Measurements from ENCODE around the gene PYGB.

Gene PYGB

DNA sequence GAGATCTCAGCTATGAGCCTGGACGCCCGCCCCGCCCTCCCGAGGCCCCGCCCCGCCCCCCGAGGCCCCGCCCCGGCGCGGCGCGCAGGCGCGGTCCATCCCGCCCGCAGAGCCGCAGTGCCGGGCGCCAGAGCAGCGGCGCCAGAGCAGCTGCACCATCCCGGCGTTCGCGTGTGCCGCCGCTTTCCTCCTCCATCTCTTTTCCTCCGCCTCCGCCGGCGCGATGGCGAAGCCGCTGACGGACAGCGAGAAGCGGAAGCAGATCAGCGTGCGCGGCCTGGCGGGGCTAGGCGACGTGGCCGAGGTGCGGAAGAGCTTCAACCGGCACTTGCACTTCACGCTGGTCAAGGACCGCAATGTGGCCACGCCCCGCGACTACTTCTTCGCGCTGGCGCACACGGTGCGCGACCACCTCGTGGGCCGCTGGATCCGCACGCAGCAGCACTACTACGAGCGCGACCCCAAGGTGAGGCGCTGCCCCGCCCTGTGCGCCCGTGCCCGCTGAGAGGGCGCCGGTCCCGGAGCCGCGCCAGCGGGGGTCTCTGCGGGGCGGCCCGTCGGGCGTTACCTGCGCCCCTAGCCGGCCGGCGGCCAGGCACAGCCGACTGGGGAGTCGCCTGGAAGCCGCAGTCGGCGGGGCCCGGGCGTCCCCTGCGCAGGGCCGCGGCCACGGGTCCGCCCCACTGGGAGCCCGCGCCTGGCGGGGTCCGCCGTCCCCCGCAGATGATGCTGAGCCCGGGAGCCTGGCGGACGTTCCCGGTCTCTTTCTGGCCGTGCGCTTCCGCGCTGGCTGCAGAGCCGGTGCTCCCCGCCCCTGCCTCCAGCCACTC is at the start of gene PYGB:
TSS of gene PYGB (plus strand) at position 130 of the 830 bp plus-strand sequence. CDS start at position 224, 94 bp downstream.
- ATAC-seq (ENCODE audit: low read depth): peak; percentile 79
- Mint-ChIP-seq H3K27ac (peak within 1 kb of the TSS; percentile 70), H3K27me3 (peaks cover 4% of the 10 kb centered on the region), H3K9me3 (peaks cover 5% of the 10 kb centered on the region), H3K4me1 (peaks cover 29% of the 10 kb centered on the region), H3K4me3 (peak within 1 kb of the TSS; percentile 93), H3K36me3 (peaks cover 5% of the 10 kb centered on the region)
- DNase-seq (ENCODE audit: low spot score in 2 of 2): peak; percentile 67 to 70

DNA sequence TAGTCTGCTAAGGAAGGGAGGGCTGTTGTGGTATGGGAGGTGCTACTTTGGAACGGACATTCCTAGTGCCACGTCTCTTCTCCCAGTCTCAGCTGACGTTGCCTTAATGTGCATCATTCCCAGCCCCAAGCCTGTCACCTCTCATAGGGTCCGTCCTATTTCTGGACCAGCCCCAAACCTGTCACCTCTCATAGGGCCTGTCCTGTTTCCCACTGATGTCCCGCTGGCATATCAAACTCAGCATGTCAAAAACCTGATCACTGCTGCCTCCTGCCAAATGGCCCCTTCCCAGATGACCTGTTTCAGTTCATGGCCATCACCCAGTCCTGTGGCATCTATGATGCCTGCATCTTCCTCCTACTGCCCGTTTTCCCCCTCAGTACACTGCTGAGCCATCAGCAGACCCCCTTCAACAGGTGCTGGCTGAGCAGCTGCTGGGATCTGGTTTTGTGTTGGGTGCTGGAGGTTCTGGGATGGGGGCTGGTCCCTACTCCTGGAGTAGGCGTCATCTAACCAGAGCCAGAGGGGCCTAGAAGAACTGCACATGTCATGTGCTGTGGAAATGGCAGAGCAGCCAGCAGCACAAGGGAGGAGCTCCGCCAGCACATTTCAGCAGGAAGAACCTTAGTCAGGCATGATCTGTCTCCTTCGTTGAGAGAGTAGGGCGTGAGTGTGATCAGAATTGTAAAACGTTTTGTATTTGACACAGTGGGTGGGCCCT is 49.1 kb upstream of the PYGB start:
- H3K27me3 Mint-ChIP-seq: no peaks in the 10 kb centered on the region
- no peak overlapping the region for H3K27ac Mint-ChIP-seq
- DNase-seq (ENCODE audit: low spot score in 2 of 2): no peak
- H3K9me3 Mint-ChIP-seq: no peaks in the 10 kb centered on the region
- peaks cover 7% of the 10 kb centered on the region for H3K36me3 Mint-ChIP-seq
- H3K4me1 Mint-ChIP-seq: peaks cover 41% of the 10 kb centered on the region
- ATAC-seq (ENCODE audit: low read depth): no peak
- no peak overlapping the region for H3K4me3 Mint-ChIP-seq

DNA sequence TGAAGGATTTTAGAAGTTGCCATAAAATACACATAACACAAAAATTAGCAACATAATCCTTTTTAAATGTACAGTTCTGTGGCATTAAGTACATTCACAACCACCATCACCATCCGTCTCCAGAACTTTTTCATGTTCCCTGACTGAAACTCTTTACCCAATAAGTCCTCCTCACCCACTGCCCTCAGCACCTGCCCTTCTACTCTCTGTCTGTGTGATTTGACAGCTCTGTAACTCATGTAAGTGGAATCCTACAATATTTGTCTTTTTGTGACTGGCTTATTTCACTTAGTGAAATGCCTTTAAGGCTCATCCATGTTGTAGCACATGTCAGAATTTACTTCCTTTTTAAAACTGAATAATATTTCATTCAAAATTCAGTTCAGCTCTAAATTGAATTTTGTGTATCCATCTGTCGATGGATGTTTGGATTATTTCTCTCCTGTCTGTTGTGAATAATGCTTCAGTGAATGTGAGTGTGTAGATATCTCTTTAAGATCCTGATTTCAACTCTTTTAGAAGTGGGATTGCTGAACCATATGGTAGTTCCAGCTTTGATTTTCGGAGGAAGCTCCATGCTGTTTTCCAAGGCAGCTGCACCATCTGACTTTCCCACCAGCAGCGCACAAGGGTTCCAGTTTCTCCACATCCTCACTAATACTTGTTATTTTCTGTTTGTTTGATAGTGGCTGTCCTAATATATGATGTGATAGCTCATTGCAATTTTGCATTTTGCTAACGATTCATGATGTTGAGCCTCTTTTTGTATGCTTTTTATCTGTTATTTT is 48.2 kb upstream of the PYGB start:
- H3K4me3 Mint-ChIP-seq: no peak overlapping the region
- no peaks in the 10 kb centered on the region for H3K9me3 Mint-ChIP-seq
- H3K36me3 Mint-ChIP-seq: peaks cover 7% of the 10 kb centered on the region
- no peak overlapping the region for H3K27ac Mint-ChIP-seq
- DNase-seq (ENCODE audit: low spot score in 2 of 2) (no peak), ATAC-seq (ENCODE audit: low read depth) (no peak)
- peaks cover 46% of the 10 kb centered on the region for H3K4me1 Mint-ChIP-seq
- H3K27me3 Mint-ChIP-seq: no peaks in the 10 kb centered on the region

DNA sequence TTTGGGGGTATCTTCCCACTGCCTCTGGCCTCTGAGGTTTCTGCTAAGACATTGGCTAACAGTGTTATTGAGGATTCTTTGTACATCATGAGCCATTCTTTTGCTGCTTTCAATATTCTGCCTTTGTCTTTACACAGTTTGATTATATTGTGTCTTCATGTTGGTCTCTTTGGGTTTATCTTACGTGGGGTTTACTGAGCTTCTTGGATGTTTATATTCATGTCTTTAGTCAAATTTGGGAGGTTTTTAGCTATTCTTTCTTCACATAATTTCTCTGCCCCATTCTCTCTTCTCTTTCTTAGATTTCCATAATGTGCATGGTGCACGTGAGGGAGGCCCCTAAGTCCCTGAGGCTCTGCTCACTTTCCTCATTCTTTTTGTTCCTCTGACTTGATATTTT is 44.8 kb upstream of the PYGB start:
- Mint-ChIP-seq H3K4me1 (peaks cover 30% of the 10 kb centered on the region), H3K9me3 (no peaks in the 10 kb centered on the region), H3K36me3 (peaks cover 11% of the 10 kb centered on the region), H3K27ac (no peak overlapping the region), H3K27me3 (no peaks in the 10 kb centered on the region), H3K4me3 (no peak overlapping the region)
- no peak for DNase-seq (ENCODE audit: low spot score in 2 of 2)
- ATAC-seq (ENCODE audit: low read depth): no peak

DNA sequence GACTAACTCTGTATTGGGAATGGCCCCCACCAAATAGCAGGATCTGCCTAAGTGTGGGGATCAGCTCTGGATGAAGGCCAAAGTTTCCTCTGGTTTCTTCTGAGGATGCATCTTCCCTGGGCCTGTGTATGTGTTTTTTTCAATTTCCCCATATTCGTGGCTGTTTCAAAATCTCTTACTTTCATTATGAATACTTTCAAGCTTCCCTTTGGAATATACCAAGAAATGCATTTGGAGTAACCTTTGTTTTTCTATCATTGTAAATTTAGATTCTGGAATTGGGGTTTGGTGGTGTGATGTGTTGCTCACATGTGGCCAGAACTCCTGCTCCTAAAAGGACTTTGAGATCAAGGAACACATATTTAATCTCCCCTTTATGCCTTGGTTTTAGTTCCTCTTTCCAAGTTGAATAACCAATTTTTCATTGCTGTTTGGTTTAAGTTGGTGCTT is 44.0 kb upstream of the PYGB start:
- Mint-ChIP-seq H3K27me3 (no peaks in the 10 kb centered on the region), H3K4me3 (peak overlapping the region; percentile 60), H3K4me1 (peaks cover 26% of the 10 kb centered on the region), H3K27ac (peak overlapping the region; percentile 21), H3K9me3 (no peaks in the 10 kb centered on the region), H3K36me3 (peaks cover 11% of the 10 kb centered on the region)
- ATAC-seq (ENCODE audit: low read depth) (peak; percentile 55), DNase-seq (ENCODE audit: low spot score in 2 of 2) (no peak)

DNA sequence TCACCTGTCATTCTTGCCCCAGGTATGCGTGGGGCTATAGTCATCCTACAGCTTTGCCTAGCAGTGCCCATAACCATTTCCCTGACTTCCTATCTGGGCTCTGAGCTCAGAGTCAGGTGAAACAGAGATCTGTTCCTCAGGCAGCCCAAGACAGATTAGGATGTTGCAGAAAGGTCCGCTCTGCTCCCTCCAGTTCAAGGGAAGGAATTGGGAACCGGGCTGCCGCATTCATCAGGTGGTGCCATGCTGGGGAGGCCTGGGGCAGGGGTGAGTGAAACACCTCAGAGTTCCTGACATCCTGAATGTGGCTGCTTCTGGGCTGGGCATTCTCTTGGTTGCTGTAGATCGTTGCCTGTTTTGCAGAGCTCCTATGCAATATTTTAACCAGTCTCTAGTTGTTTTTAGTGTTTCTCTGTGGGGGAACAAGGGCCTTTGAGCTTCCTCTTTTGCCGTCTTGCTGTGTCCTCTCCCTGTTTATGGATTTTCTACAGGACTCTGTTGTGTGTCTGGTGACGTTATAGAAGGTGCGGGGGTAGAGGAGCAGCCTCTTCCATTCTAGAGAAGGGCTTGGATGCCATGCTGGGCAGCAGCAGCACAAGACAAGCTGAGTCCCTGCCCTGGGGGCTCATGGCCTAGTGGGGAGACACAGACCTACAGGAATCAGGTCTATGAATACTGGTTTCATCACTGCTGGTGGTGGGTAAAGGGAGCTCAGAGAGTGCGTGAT is 43.2 kb upstream of the PYGB start:
- peaks cover 21% of the 10 kb centered on the region for H3K4me1 Mint-ChIP-seq
- H3K27me3 Mint-ChIP-seq: no peaks in the 10 kb centered on the region
- no peak overlapping the region for H3K4me3 Mint-ChIP-seq
- DNase-seq (ENCODE audit: low spot score in 2 of 2) (no peak), ATAC-seq (ENCODE audit: low read depth) (no peak)
- peaks cover 11% of the 10 kb centered on the region for H3K36me3 Mint-ChIP-seq
- H3K9me3 Mint-ChIP-seq: no peaks in the 10 kb centered on the region
- H3K27ac Mint-ChIP-seq: peak overlapping the region; percentile 31

DNA sequence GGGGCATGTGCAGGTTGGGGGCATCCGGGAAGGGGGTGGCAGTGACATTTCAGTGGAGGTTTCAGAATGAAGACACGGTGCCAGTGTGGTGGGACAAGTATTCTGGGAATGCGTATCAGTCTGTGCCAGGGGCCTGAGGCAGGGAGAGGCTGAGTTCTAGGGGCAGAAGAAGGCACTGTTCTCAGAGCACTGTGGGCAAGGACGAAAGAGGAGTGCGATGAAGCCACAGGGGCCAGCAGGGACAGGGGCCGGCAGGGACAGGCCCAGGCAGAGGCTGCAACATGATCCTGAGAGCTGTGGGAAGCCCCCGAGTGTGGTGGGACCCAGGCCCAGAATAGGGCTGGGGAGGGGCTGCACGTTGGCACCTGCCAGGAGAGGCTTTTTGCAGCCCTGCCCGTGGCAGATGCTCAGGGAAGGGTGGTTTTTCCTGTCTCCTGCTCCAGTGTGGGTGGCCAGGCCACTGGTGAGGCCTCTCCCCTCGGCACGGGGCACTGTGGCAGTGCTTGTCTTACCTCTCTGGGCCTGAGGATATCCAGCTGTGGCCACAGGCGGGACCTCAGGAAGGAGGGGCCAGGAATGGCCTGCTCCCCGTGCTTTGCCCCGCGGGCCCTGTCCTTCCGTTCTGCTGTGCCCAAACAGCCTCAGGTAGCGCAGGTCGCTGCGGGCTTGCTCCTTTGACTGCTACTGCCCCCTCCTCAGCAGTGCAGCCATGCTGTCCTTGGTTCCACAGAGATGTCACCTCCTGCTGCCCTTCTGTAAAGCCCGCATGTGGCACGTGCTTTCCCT is 42.4 kb upstream of the PYGB start:
- DNase-seq (ENCODE audit: low spot score in 2 of 2) (no peak), ATAC-seq (ENCODE audit: low read depth) (no peak)
- Mint-ChIP-seq H3K27me3 (no peaks in the 10 kb centered on the region), H3K4me3 (no peak overlapping the region), H3K9me3 (no peaks in the 10 kb centered on the region), H3K4me1 (peaks cover 19% of the 10 kb centered on the region), H3K27ac (no peak overlapping the region), H3K36me3 (peaks cover 11% of the 10 kb centered on the region)

DNA sequence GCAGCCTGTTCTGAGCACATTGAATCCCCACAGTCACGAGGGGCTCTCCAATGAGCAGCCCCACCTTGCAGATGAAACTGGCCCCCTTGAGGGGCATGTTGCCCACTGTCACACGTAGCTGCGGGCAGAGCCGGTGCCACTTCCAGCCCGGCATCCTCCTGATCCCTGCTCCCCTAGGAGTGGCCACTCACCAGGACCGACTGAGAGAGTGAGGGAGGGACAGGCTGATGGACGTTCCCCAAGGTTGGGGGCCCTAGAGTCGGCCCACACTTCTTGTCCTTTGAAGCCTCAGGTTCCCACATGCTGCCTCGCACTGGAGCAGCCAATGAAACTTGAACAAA is 41.9 kb upstream of the PYGB start:
- H3K9me3 Mint-ChIP-seq: no peaks in the 10 kb centered on the region
- peaks cover 18% of the 10 kb centered on the region for H3K4me1 Mint-ChIP-seq
- H3K4me3 Mint-ChIP-seq: no peak overlapping the region
- DNase-seq (ENCODE audit: low spot score in 2 of 2): no peak
- no peak overlapping the region for H3K27ac Mint-ChIP-seq
- no peaks in the 10 kb centered on the region for H3K27me3 Mint-ChIP-seq
- peaks cover 11% of the 10 kb centered on the region for H3K36me3 Mint-ChIP-seq
- no peak for ATAC-seq (ENCODE audit: low read depth)

DNA sequence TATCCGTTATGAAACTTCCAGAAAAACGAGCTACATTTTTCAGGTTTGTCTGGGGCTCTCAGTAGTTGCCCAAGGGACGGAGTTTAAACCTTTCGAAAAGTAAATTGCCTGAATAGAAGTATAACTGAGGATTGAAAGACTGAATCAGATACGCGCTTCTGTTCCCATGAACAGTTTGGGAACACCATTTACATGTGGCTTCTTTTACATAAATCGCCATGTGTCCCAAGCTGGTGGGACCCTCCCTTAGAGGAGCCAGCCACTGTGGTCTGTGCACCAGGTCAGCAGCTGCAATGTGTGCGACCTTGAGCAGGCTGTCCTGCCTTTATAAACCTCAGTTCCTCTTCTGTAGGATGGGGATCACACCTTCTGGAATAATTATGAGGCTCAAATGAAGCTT is 41.3 kb upstream of the PYGB start:
- ATAC-seq (ENCODE audit: low read depth): no peak
- Mint-ChIP-seq H3K4me1 (peaks cover 14% of the 10 kb centered on the region), H3K9me3 (no peaks in the 10 kb centered on the region), H3K36me3 (peaks cover 15% of the 10 kb centered on the region), H3K27me3 (no peaks in the 10 kb centered on the region), H3K4me3 (no peak overlapping the region), H3K27ac (no peak overlapping the region)
- no peak for DNase-seq (ENCODE audit: low spot score in 2 of 2)

DNA sequence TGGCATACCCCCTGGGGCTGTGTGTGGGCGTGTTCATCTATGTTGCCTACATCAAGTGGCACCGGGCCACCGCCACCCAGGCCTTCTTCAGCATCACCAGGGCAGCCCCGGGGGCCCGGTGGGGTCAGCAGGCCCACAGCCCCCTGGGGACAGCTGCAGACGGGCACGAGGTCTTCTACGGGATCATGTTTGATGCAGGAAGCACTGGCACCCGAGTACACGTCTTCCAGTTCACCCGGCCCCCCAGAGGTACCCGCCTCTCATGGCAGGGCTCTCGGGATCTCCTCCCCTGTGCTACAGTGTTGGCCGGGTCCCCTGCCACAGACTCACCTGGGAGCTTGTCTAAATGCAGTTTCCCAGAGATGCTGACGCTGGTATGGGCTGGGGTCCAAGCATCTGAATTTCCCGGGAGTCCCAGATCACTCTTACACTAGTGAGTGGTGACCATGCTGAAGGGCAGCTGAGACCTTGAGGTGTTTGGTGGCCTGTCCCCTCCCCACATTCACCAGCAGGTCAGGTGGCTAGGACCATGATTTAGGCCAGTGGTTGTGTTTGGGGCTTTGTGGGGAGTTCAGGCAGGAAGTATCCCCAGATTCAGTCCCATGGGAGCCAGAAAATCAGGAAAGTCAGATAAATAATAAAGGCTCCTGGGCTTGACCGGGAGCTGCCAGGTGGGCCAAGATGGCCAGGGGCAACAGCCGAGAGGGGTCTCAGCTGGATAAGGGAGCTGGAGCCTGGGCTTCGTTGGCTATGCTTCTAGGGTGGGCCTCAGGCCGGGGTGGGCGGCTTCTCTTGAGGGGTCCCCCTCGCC is 40.5 kb upstream of the PYGB start:
- DNase-seq (ENCODE audit: low spot score in 2 of 2) (no peak), ATAC-seq (ENCODE audit: low read depth) (no peak)
- Mint-ChIP-seq H3K4me3 (no peak overlapping the region), H3K4me1 (peaks cover 14% of the 10 kb centered on the region), H3K36me3 (peaks cover 22% of the 10 kb centered on the region), H3K27me3 (no peaks in the 10 kb centered on the region), H3K9me3 (no peaks in the 10 kb centered on the region), H3K27ac (no peak overlapping the region)

DNA sequence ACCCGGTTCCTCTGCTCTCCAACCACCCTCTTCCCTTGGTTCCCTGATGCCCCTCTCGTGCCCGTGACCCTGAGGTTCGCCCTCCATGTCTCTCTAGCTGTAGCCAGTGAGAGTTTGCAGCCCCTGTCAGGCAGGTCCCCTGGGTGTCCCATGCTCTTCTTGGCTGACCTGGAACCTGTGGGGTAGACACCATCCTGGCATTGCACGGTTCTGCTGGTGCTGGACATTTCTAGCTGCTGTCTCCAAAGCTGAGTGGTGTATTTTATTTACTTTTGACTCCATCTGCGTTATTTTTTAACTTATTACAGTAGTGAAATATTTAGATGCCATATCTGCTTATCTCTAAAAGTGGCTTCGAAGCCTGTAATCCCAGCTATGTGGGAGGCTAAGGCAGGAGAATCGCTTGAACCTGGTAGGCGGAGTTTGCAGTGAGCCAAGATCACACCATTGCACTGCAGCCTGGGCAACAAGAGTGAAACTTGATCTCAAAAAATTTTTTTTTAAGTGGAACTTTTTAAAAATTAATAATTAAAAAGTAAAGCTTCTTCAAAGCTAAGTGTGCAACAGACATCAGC is 39.8 kb upstream of the PYGB start:
- DNase-seq (ENCODE audit: low spot score in 2 of 2) (no peak), ATAC-seq (ENCODE audit: low read depth) (no peak)
- H3K36me3 Mint-ChIP-seq: peaks cover 20% of the 10 kb centered on the region
- H3K27me3 Mint-ChIP-seq: no peaks in the 10 kb centered on the region
- peaks cover 14% of the 10 kb centered on the region for H3K4me1 Mint-ChIP-seq
- no peak overlapping the region for H3K27ac Mint-ChIP-seq
- no peaks in the 10 kb centered on the region for H3K9me3 Mint-ChIP-seq
- H3K4me3 Mint-ChIP-seq: no peak overlapping the region

DNA sequence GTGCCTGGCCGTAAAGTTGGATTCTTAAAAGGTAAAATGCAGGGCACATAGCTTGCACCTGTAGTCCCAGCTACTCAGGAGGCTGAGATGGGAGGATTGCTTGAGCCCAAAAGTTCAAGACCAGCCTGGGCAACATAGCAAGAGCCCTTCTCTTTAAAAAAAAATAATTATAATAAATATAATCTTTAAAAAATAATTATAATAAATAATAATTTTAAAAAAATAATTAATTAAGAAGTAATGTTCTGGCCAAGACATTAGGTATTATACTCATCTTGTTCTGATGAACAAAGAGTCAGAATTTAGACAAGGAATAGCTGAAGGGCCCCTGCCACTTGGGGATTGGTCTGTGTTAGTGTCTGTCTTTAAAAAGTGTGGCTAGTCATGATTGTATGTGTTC is 38.5 kb upstream of the PYGB start:
- peaks cover 1% of the 10 kb centered on the region for H3K4me1 Mint-ChIP-seq
- H3K9me3 Mint-ChIP-seq: no peaks in the 10 kb centered on the region
- no peak overlapping the region for H3K4me3 Mint-ChIP-seq
- DNase-seq (ENCODE audit: low spot score in 2 of 2) (no peak), ATAC-seq (ENCODE audit: low read depth) (no peak)
- peaks cover 14% of the 10 kb centered on the region for H3K36me3 Mint-ChIP-seq
- no peak overlapping the region for H3K27ac Mint-ChIP-seq
- H3K27me3 Mint-ChIP-seq: no peaks in the 10 kb centered on the region
